BLaER1 treated with 17β-estradiol and CSF1 and Interleukin-3, amounts not matched to agents 10 nM and 100 nM (cell line): Measurements from ENCODE around the gene PKP3.

ENCODE experiments used
- H3K27ac ChIP-seq, 11 experiments: shearing (Covaris generic); formaldehyde crosslinking; 2 replicates each; pipeline ENCODE4 v1.8.1; 2022
- H3K27me3 ChIP-seq, 11 experiments: shearing (Covaris generic); formaldehyde crosslinking; 2 replicates each; pipeline ENCODE4 v1.8.1; 2022
- H3K36me3 ChIP-seq, 11 experiments: shearing (Covaris generic); formaldehyde crosslinking; 2 replicates each; pipeline ENCODE4 v1.8.1; 2022
- H3K4me1 ChIP-seq, 10 experiments: shearing (Covaris generic); formaldehyde crosslinking; 2 replicates each; pipeline ENCODE4 v1.8.1; 2022
- H3K4me2 ChIP-seq, 11 experiments: shearing (Covaris generic); formaldehyde crosslinking; 2 replicates each; pipeline ENCODE4 v1.8.1; 2022
- H3K4me3 ChIP-seq, 10 experiments: shearing (Covaris generic); formaldehyde crosslinking; 2 replicates each; pipeline ENCODE4 v1.8.1; 2022
- H3K9ac ChIP-seq, 11 experiments: shearing (Covaris generic); formaldehyde crosslinking; 2 replicates each; pipeline ENCODE4 v1.8.1; 2022
- H3K9me3 ChIP-seq, 11 experiments: shearing (Covaris generic); formaldehyde crosslinking; replicated peaks in 1 of 11; 2 replicates each; pipeline ENCODE4 v1.8.1; 2022
- H4K20me1 ChIP-seq, 11 experiments: shearing (Covaris generic); formaldehyde crosslinking; 2 replicates each; pipeline ENCODE4 v1.8.1; 2022
- Cebpa-rat ChIP-seq, 11 experiments: shearing (Covaris generic); IDR thresholded peaks; 2 replicates each; pipeline ENCODE4 v1.8.1; 2022

PKP3 gene

GRCh38 chr11:450809-451451, 56.9 kb downstream of the PKP3 start:
- Histone ChIP-seq H3K4me1 (peaks cover 24 to 39% (median 31%) of the 10 kb centered on the region in 10 experiments), H3K36me3 (peaks cover 29 to 47% (median 37%) of the 10 kb centered on the region in 11 experiments), H3K4me2 (peak overlapping the region; percentile 90 to 100 (median 97)), H3K9ac (peak overlapping the region; percentile 83 to 94 (median 88)), H4K20me1 (peaks cover 16 to 56% (median 50%) of the 10 kb centered on the region in 11 experiments; a peak in 21 of 22 replicates), H3K27ac (peak overlapping the region; percentile 74 to 87 (median 80)), H3K27me3 (no peaks in the 10 kb centered on the region), H3K4me3 (peak overlapping the region; percentile 89 to 99 (median 98)), H3K9me3 (no peaks in the 10 kb centered on the region)
- no peak for TF ChIP-seq Cebpa-rat (IDR thresholded peaks at IDR 0.05)

GRCh38 chr11:451738-452137, 57.7 kb downstream of the PKP3 start:
- H3K9ac ChIP-seq = peak overlapping the region; percentile 83 to 94 (median 88)
- peaks cover 31 to 45% (median 38%) of the 10 kb centered on the region in 10 experiments for H3K4me1 ChIP-seq
- peak overlapping the region in 3 of 11 experiments; percentile 33 to 83 (median 35); a peak in 2 of 22 replicates for H3K27ac ChIP-seq
- no peaks in the 10 kb centered on the region for H3K9me3 ChIP-seq
- H3K4me3 ChIP-seq = peak overlapping the region; percentile 89 to 99 (median 98); a peak in 19 of 20 replicates
- H4K20me1 ChIP-seq = peaks cover 16 to 64% (median 58%) of the 10 kb centered on the region in 11 experiments; a peak in 21 of 22 replicates
- H3K4me2 ChIP-seq = peak overlapping the region; percentile 90 to 100 (median 97)
- no peak for TF ChIP-seq Cebpa-rat (IDR thresholded peaks at IDR 0.05)
- peaks cover 30 to 52% (median 43%) of the 10 kb centered on the region in 11 experiments for H3K36me3 ChIP-seq
- no peaks in the 10 kb centered on the region for H3K27me3 ChIP-seq

- Histone ChIP-seq H3K4me3 (no peak overlapping the region), H3K4me2 (peak overlapping the region; percentile 90 to 100 (median 97); a peak in 14 of 22 replicates), H3K9me3 (no peaks in the 10 kb centered on the region), H3K9ac (peak overlapping the region in 9 of 11 experiments; percentile 83 to 94 (median 88); a peak in 13 of 22 replicates), H3K4me1 (peaks cover 36 to 51% (median 44%) of the 10 kb centered on the region in 10 experiments), H3K27me3 (no peaks in the 10 kb centered on the region), H3K36me3 (peaks cover 30 to 54% (median 47%) of the 10 kb centered on the region in 11 experiments), H4K20me1 (peaks cover 16 to 70% (median 63%) of the 10 kb centered on the region in 11 experiments; a peak in 21 of 22 replicates), H3K27ac (no peak overlapping the region)
- TF ChIP-seq Cebpa-rat (IDR thresholded peaks at IDR 0.05) = no peak
Observed at GRCh38 chr11:452203-452744, 58.3 kb downstream of the PKP3 start.

- Histone ChIP-seq H4K20me1 (peaks cover 16 to 77% (median 71%) of the 10 kb centered on the region in 11 experiments; a peak in 21 of 22 replicates), H3K4me3 (no peak overlapping the region), H3K36me3 (peaks cover 30 to 54% (median 47%) of the 10 kb centered on the region in 11 experiments), H3K4me2 (peak overlapping the region in 1 of 11 experiments; percentile 96; a peak in 1 of 22 replicates), H3K4me1 (peaks cover 40 to 58% (median 51%) of the 10 kb centered on the region in 10 experiments), H3K27ac (no peak overlapping the region), H3K9me3 (no peaks in the 10 kb centered on the region), H3K27me3 (no peaks in the 10 kb centered on the region), H3K9ac (peak overlapping the region in 7 of 11 experiments; percentile 9 to 92 (median 34); a peak in 5 of 22 replicates)
- TF ChIP-seq Cebpa-rat (IDR thresholded peaks at IDR 0.05) = no peak
Observed at GRCh38 chr11:452916-453527, 59.0 kb downstream of the PKP3 start.

GRCh38 chr11:453564-453963, 59.6 kb downstream of the PKP3 start:
- Histone ChIP-seq H3K27me3 (no peaks in the 10 kb centered on the region), H4K20me1 (peaks cover 16 to 83% (median 76%) of the 10 kb centered on the region in 11 experiments; a peak in 21 of 22 replicates), H3K9me3 (no peaks in the 10 kb centered on the region), H3K4me2 (no peak overlapping the region), H3K36me3 (peaks cover 30 to 55% (median 47%) of the 10 kb centered on the region in 11 experiments), H3K9ac (peak overlapping the region in 6 of 11 experiments; percentile 3 to 28 (median 18); a peak in 5 of 22 replicates), H3K4me1 (peaks cover 38 to 55% (median 48%) of the 10 kb centered on the region in 10 experiments), H3K27ac (no peak overlapping the region), H3K4me3 (no peak overlapping the region)
- TF ChIP-seq Cebpa-rat (IDR thresholded peaks at IDR 0.05) = no peak

GRCh38 chr11:454043-454442, 60.0 kb downstream of the PKP3 start:
- no peak for TF ChIP-seq Cebpa-rat (IDR thresholded peaks at IDR 0.05)
- Histone ChIP-seq H3K9me3 (no peaks in the 10 kb centered on the region), H3K4me2 (no peak overlapping the region), H3K36me3 (peaks cover 30 to 60% (median 48%) of the 10 kb centered on the region in 11 experiments), H3K27ac (no peak overlapping the region), H3K4me1 (peaks cover 33 to 50% (median 44%) of the 10 kb centered on the region in 10 experiments), H3K9ac (peak overlapping the region in 4 of 11 experiments; percentile 9 to 28 (median 27); a peak in 3 of 22 replicates), H3K4me3 (no peak overlapping the region), H4K20me1 (peaks cover 16 to 87% (median 78%) of the 10 kb centered on the region in 11 experiments; a peak in 21 of 22 replicates), H3K27me3 (no peaks in the 10 kb centered on the region)
